H9 (cell line): ENCODE results near the gene NR1H2. TPM values are rescaled to one million over a fixed set of nuclear protein-coding genes. Genes with fewer than 3 reads are reported as not detected.

Experiments
- DNase-seq: peaks from one replicate; pipeline ENCODE4 v3.0.0-alpha.2; 2017
- H2AFZ ChIP-seq: one replicate; pipeline ENCODE4 v1.6.1; 2013; ENCODE audit warnings: mild to moderate bottlenecking, low read length, control low read depth, moderate library complexity
- H2AK5ac ChIP-seq: 2 replicates; pipeline ENCODE4 v1.6.1; 2013; ENCODE audit warnings: low read length, control low read depth, mixed read lengths; ENCODE audit not compliant: insufficient read length
- H2BK120ac ChIP-seq: one replicate; pipeline ENCODE4 v1.6.1; 2013; ENCODE audit warnings: low read depth, mild to moderate bottlenecking, low read length, control low read depth, inconsistent platforms; ENCODE audit not compliant: poor library complexity, severe bottlenecking
- H2BK12ac ChIP-seq: 2 replicates; pipeline ENCODE4 v1.6.1; 2013; ENCODE audit warnings: low read length, control low read depth, mixed read lengths, low read depth; ENCODE audit not compliant: insufficient read length
- H2BK15ac ChIP-seq: 2 replicates; pipeline ENCODE4 v1.6.1; 2013; ENCODE audit warnings: low read depth, low read length, control low read depth
- H2BK20ac ChIP-seq: one replicate; pipeline ENCODE4 v1.6.1; 2013; ENCODE audit warnings: low read depth, mild to moderate bottlenecking, low read length, control low read depth, inconsistent platforms; ENCODE audit not compliant: poor library complexity, severe bottlenecking
- H2BK5ac ChIP-seq: 2 replicates; pipeline ENCODE4 v1.6.1; 2013; ENCODE audit warnings: low read length, control low read depth, mixed read lengths; ENCODE audit not compliant: insufficient read length
- H3K14ac ChIP-seq: 2 replicates; pipeline ENCODE4 v1.6.1; 2013; ENCODE audit warnings: low read length, control low read depth; ENCODE audit not compliant: insufficient read depth
- H3K18ac ChIP-seq: 2 replicates; pipeline ENCODE4 v1.6.1; 2013; ENCODE audit warnings: low read depth, mild to moderate bottlenecking, mixed read lengths, low read length, control low read depth; ENCODE audit not compliant: insufficient read length
- H3K23ac ChIP-seq: 2 replicates; pipeline ENCODE4 v1.6.1; 2013; ENCODE audit warnings: low read length, control low read depth, mixed read lengths, low read depth; ENCODE audit not compliant: insufficient read length
- H3K23me2 ChIP-seq: 2 replicates; pipeline ENCODE4 v1.6.1; 2013; ENCODE audit warnings: low read depth, mild to moderate bottlenecking, mixed read lengths, low read length, control low read depth; ENCODE audit not compliant: insufficient read length, poor library complexity, severe bottlenecking
- H3K27ac ChIP-seq: 2 replicates; pipeline ENCODE4 v1.5.1; 2013; ENCODE audit warnings: low read length, control low read depth, mixed read lengths, low read depth; ENCODE audit not compliant: insufficient read length
- H3K27me3 ChIP-seq: 2 replicates; pipeline ENCODE4 v1.6.1; 2013; ENCODE audit warnings: low read length, control low read depth, inconsistent platforms; ENCODE audit not compliant: insufficient read depth
- H3K4ac ChIP-seq: 2 replicates; pipeline ENCODE4 v1.6.1; 2013; ENCODE audit warnings: low read depth, mild to moderate bottlenecking, control low read depth, inconsistent platforms, low read length, moderate library complexity
- H3K4me1 ChIP-seq: 2 replicates; pipeline ENCODE4 v1.6.1; 2013; ENCODE audit warnings: low read length, control low read depth, inconsistent platforms; ENCODE audit not compliant: insufficient read depth
- H3K4me2 ChIP-seq: 2 replicates; pipeline ENCODE4 v1.6.1; 2013; ENCODE audit warnings: low read length, control low read depth, mixed read lengths; ENCODE audit not compliant: insufficient read length, insufficient read depth
- H3K56ac ChIP-seq: 2 replicates; pipeline ENCODE4 v1.6.1; 2013; ENCODE audit warnings: low read depth, mild to moderate bottlenecking, mixed read lengths, low read length, control low read depth; ENCODE audit not compliant: insufficient read length
- H3K79me1 ChIP-seq: 2 replicates; pipeline ENCODE4 v1.6.1; 2013; ENCODE audit warnings: low read depth, mild to moderate bottlenecking, moderate library complexity, low read length, control low read depth, inconsistent platforms; ENCODE audit not compliant: insufficient read depth, poor library complexity, severe bottlenecking
- H3K79me2 ChIP-seq: 2 replicates; pipeline ENCODE4 v1.6.1; 2013; ENCODE audit warnings: low read length, control low read depth, inconsistent platforms; ENCODE audit not compliant: insufficient read depth
- H3K9ac ChIP-seq: 2 replicates; pipeline ENCODE4 v1.6.1; 2013; ENCODE audit warnings: low read length, control low read depth, mixed read lengths; ENCODE audit not compliant: insufficient read length; ENCODE audit errors: extremely low read depth
- H3K9me3 ChIP-seq: one replicate; pipeline ENCODE4 v1.6.1; 2013; ENCODE audit warnings: low read depth, low read length, inconsistent platforms; ENCODE audit not compliant: control insufficient read depth
- H3T11ph ChIP-seq: one replicate; pipeline ENCODE4 v1.6.1; 2013; ENCODE audit warnings: mild to moderate bottlenecking, low read length, control low read depth, inconsistent platforms
- H4K20me1 ChIP-seq: one replicate; pipeline ENCODE4 v1.6.1; 2013; ENCODE audit not compliant: control insufficient read depth, insufficient read length, insufficient read depth
- H4K5ac ChIP-seq: 2 replicates; pipeline ENCODE4 v1.6.1; 2013; ENCODE audit warnings: low read depth, mild to moderate bottlenecking, mixed read lengths, low read length, control low read depth; ENCODE audit not compliant: insufficient read length
- H4K8ac ChIP-seq: replicated peaks from 2 replicates; pipeline ENCODE4 v1.6.1; 2013; ENCODE audit warnings: low read length, control low read depth, mixed read lengths, low read depth; ENCODE audit not compliant: insufficient read length
- H4K91ac ChIP-seq: 2 replicates; pipeline ENCODE4 v1.6.1; 2013; ENCODE audit warnings: low read depth, mild to moderate bottlenecking, moderate library complexity, mixed read lengths, low read length, control low read depth; ENCODE audit not compliant: insufficient read length
- H3K27ac Mint-ChIP-seq, 3 experiments: 2 replicates in 2 of 3; 3 replicates in 1 of 3; pipeline ENCODE4 v1.8.0; 2020 to 2021; ENCODE audit warnings: mixed read lengths in 3 of 3, mild to moderate bottlenecking in 1 of 3, moderate library complexity in 1 of 3
- H3K27me3 Mint-ChIP-seq: 2 replicates; pipeline ENCODE4 v1.8.0; 2021; ENCODE audit warnings: low read depth, mild to moderate bottlenecking, moderate library complexity, mixed read lengths
- H3K36me3 Mint-ChIP-seq, 3 experiments: 2 replicates in 2 of 3; 3 replicates in 1 of 3; pipeline ENCODE4 v1.8.0; 2020 to 2021; ENCODE audit warnings: low read depth in 3 of 3, mixed read lengths in 3 of 3; ENCODE audit not compliant: insufficient read depth in 1 of 3
- H3K4me1 Mint-ChIP-seq, 2 experiments: 2 replicates each; pipeline ENCODE4 v1.8.0; 2020; ENCODE audit warnings: mixed read lengths in 2 of 2
- H3K4me3 Mint-ChIP-seq, 2 experiments: 2 replicates in 1 of 2; 3 replicates in 1 of 2; pipeline ENCODE4 v1.8.0; 2020 to 2021; ENCODE audit warnings: mild to moderate bottlenecking in 2 of 2, mixed read lengths in 2 of 2, moderate library complexity in 1 of 2
- H3K9me3 Mint-ChIP-seq, 2 experiments: 2 replicates in 1 of 2; 3 replicates in 1 of 2; pipeline ENCODE4 v1.8.0; 2020; ENCODE audit warnings: mild to moderate bottlenecking in 2 of 2, mixed read lengths in 2 of 2, moderate library complexity in 1 of 2
- WGBS: extraction: QIAGEN DNeasy Blood & Tissue Kit; methylation state at CpG from one replicate; pipeline ENCODE4 v1.1.7; 2013; ENCODE audit warnings: missing lambda C conversion rate, low lambda C conversion rate, mixed read lengths; ENCODE audit not compliant: insufficient read length; ENCODE audit errors: extremely low coverage; 5-methylcytosine and 5-hydroxymethylcytosine counted together
- total RNA-seq: library from RNA; stranded (reverse); gene quantifications from 2 replicates; pipeline ENCODE4 v1.2.1, GENCODE V29; 2021
- TF ChIP-seq, protein P1 (sequence below): fragments of 200-600 bp; sonication (generic); conservative IDR thresholded peaks from 3 replicates; pipeline ENCODE4 v1.8.0; 2021; ENCODE audit warnings: antibody characterized with exemption, mild to moderate bottlenecking

NR1H2 gene
- total RNA-seq, 1 experiment from 2014 or later = 33.2 TPM

DNA sequence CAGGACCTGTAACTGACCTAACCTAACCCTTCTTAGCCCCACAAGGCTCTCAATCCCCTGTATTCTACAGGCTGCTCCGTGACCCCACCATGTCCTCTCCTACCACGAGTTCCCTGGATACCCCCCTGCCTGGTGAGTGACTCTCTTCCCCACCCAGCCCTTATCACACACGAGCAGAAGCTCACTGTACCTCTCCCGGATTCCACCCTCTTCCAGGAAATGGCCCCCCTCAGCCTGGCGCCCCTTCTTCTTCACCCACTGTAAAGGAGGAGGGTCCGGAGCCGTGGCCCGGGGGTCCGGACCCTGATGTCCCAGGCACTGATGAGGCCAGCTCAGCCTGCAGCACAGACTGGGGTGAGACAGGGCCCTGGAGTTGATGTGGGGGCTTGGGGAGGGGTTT lies 1.3 kb downstream of the NR1H2 start:
- H3K79me2 ChIP-seq = no peaks in the 10 kb centered on the region

More for the DNA sequence above, 1.3 kb downstream of the NR1H2 start:
- H2BK5ac ChIP-seq = no peak overlapping the region
- Mint-ChIP-seq H3K4me3 (peak overlapping the region; percentile 96 to 98; a peak in 2 of 5 replicates), H3K9me3 (peaks cover 0 to 4% of the 10 kb centered on the region in 2 experiments; a peak in 1 of 5 replicates), H3K4me1 (peaks cover 0 to 10% of the 10 kb centered on the region in 2 experiments; a peak in 2 of 4 replicates), H3K27me3 (peaks cover 4% of the 10 kb centered on the region; the same call in 1 of the 2 replicates), H3K36me3 (peaks cover 26 to 45% (median 41%) of the 10 kb centered on the region in 3 experiments; a peak in 6 of 7 replicates), H3K27ac (peak overlapping the region in 2 of 3 experiments; percentile 82 to 96; a peak in 3 of 7 replicates)
- no peak overlapping the region for H2AFZ ChIP-seq
- H3K27me3 ChIP-seq = no peaks in the 10 kb centered on the region
- no peaks in the 10 kb centered on the region for H4K20me1 ChIP-seq
- no peak overlapping the region for H3T11ph ChIP-seq
- H3K18ac ChIP-seq = no peak overlapping the region
- H4K91ac ChIP-seq = no peak overlapping the region
- DNase-seq = no peak
- no CpG with 5 or more reads among the region's 9 CpGs for WGBS
- H3K4me1 ChIP-seq = no peaks in the 10 kb centered on the region
- no peaks in the 10 kb centered on the region for H3K79me1 ChIP-seq
- no peak overlapping the region for H2BK12ac ChIP-seq
- no peak overlapping the region for H4K5ac ChIP-seq
- peak overlapping the region; percentile 26 for H3K4me2 ChIP-seq
- no peak overlapping the region for H2AK5ac ChIP-seq
- no peak overlapping the region for H3K27ac ChIP-seq
- no peak overlapping the region for H2BK120ac ChIP-seq
- H2BK20ac ChIP-seq = no peak overlapping the region
- H3K9me3 ChIP-seq = no peaks in the 10 kb centered on the region
- no peak overlapping the region for H2BK15ac ChIP-seq
- no peak overlapping the region for H3K14ac ChIP-seq
- no peak overlapping the region for H3K4ac ChIP-seq
- H4K8ac ChIP-seq = no peak overlapping the region
- H3K23ac ChIP-seq = no peak overlapping the region
- H3K23me2 ChIP-seq = no peaks in the 10 kb centered on the region
- no peak overlapping the region for H3K9ac ChIP-seq
- no peak overlapping the region for H3K56ac ChIP-seq
- TF ChIP-seq, protein P1, sequence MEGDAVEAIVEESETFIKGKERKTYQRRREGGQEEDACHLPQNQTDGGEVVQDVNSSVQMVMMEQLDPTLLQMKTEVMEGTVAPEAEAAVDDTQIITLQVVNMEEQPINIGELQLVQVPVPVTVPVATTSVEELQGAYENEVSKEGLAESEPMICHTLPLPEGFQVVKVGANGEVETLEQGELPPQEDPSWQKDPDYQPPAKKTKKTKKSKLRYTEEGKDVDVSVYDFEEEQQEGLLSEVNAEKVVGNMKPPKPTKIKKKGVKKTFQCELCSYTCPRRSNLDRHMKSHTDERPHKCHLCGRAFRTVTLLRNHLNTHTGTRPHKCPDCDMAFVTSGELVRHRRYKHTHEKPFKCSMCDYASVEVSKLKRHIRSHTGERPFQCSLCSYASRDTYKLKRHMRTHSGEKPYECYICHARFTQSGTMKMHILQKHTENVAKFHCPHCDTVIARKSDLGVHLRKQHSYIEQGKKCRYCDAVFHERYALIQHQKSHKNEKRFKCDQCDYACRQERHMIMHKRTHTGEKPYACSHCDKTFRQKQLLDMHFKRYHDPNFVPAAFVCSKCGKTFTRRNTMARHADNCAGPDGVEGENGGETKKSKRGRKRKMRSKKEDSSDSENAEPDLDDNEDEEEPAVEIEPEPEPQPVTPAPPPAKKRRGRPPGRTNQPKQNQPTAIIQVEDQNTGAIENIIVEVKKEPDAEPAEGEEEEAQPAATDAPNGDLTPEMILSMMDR = no peak
